ENCODE measurements around the gene TNFAIP8L2.

DNA sequence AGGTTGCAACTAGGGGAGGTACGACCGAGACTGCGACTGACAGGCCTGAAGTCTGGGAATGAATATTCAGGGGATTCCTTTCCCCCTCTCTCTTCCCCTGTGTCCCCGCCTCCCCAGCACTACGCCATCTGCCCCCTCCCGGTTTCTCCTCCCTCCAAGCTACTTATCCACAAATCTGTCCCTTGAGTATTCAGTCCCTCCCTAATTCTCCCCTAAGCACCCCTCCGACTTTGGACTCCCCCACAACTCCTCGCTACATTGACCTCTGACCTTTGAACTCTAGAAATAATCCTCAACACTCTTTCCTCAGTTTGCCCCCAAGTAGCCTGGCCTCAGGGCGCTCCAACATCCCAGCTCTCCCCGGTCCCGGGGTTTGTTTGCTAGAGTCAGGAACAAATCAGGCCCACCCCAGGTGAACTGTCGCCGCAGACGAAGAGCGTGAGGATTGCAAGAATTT is 8.9 kb downstream of the TNFAIP8L2 start:
- TF ChIP-seq, protein P1, sequence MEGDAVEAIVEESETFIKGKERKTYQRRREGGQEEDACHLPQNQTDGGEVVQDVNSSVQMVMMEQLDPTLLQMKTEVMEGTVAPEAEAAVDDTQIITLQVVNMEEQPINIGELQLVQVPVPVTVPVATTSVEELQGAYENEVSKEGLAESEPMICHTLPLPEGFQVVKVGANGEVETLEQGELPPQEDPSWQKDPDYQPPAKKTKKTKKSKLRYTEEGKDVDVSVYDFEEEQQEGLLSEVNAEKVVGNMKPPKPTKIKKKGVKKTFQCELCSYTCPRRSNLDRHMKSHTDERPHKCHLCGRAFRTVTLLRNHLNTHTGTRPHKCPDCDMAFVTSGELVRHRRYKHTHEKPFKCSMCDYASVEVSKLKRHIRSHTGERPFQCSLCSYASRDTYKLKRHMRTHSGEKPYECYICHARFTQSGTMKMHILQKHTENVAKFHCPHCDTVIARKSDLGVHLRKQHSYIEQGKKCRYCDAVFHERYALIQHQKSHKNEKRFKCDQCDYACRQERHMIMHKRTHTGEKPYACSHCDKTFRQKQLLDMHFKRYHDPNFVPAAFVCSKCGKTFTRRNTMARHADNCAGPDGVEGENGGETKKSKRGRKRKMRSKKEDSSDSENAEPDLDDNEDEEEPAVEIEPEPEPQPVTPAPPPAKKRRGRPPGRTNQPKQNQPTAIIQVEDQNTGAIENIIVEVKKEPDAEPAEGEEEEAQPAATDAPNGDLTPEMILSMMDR (IDR thresholded peaks at IDR 0.05; ENCODE audit: extremely low read depth in 1 of 2, insufficient read depth in 1 of 2, low read depth in 1 of 2, low read length in 2 of 2) = no peak
- TF ChIP-seq POLR2A (IDR thresholded peaks at IDR 0.05; ENCODE audit: low read depth, low read length) = no peak
- TF ChIP-seq, protein P2, sequence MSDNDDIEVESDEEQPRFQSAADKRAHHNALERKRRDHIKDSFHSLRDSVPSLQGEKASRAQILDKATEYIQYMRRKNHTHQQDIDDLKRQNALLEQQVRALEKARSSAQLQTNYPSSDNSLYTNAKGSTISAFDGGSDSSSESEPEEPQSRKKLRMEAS (IDR thresholded peaks at IDR 0.05; ENCODE audit: insufficient read depth, insufficient read length) = no peak
- TF ChIP-seq POLR2AphosphoS5 (IDR thresholded peaks at IDR 0.05; ENCODE audit: insufficient read depth, low read depth, low read length) = no peak
- TF ChIP-seq MYC (IDR thresholded peaks at IDR 0.05; ENCODE audit: low read depth, low read length) = no peak
- TF ChIP-seq EZH2 (IDR thresholded peaks at IDR 0.05; ENCODE audit: borderline replicate concordance, low read depth, low read length, severe bottlenecking) = no peak
- no peak for TF ChIP-seq JUN (IDR thresholded peaks at IDR 0.05; ENCODE audit: borderline replicate concordance, insufficient read depth, insufficient read length, low read depth)
- no peak for TF ChIP-seq FOS (IDR thresholded peaks at IDR 0.05; ENCODE audit: borderline replicate concordance, insufficient read depth, low read length)
- TF ChIP-seq GATA2 (IDR thresholded peaks at IDR 0.05; ENCODE audit: insufficient read depth, insufficient read length, low read depth, low read length) = no peak
